SU-DHL-6 (cell line): ENCODE data around the gene COL6A3.

Experiments used
- CTCF ChIP-seq: fragments of 200-600 bp; sonication (generic); IDR thresholded peaks from one replicate; pipeline ENCODE4 v1.5.1; 2017; ENCODE audit warnings: antibody characterized with exemption, mild to moderate bottlenecking, low read length, moderate library complexity; ENCODE audit not compliant: insufficient read depth, poor library complexity, severe bottlenecking
- EZH2phosphoT487 ChIP-seq: fragments of 200-600 bp; sonication (generic), shearing (Covaris generic); conservative IDR thresholded peaks from 2 replicates; pipeline ENCODE4 v1.6.1; 2018; ENCODE audit warnings: mild to moderate bottlenecking, antibody characterized with exemption, low read length, moderate library complexity, mixed read lengths

GRCh38 chr2:237412646-237412987 is 1.3 kb downstream of the COL6A3 start:
- TF ChIP-seq CTCF (no peak), EZH2phosphoT487 (no peak)
